ENCODE measurements around the gene OPRL1.
"Not testable (repeated sequence)": the region's sequence is repeated elsewhere in the genome, so short reads cannot be mapped to it uniquely, and the experiment has no call there.

Gene OPRL1

GRCh38 chr20:64087226-64087825, 7.4 kb downstream of the OPRL1 start:
- DNase-seq (ENCODE audit: low read depth) = not testable (repeated sequence)

DNA sequence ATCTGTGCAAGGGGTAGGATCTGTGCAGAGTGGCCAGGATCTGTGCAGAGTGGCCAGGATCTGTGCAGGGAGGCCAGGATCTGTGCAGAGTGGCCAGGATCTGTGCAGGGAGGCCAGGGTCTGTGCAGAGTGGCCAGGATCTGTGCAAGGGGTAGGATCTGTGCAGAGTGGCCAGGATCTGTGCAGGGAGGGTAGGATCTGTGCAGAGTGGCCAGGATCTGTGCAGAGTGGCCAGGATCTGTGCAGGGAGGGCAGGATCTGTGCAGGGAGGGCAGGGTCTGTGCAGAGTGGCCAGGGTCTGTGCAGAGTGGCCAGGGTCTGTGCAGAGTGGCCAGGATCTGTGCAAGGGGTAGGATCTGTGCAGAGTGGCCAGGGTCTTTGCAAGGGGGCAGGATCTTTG, 8.7 kb downstream of the OPRL1 start:
- not testable (repeated sequence) for DNase-seq (ENCODE audit: low read depth)

- no peak for DNase-seq (ENCODE audit: low read depth)
These were observed 10.3 kb downstream of the OPRL1 start for GRCh38 chr20:64090165-64090564.

DNA sequence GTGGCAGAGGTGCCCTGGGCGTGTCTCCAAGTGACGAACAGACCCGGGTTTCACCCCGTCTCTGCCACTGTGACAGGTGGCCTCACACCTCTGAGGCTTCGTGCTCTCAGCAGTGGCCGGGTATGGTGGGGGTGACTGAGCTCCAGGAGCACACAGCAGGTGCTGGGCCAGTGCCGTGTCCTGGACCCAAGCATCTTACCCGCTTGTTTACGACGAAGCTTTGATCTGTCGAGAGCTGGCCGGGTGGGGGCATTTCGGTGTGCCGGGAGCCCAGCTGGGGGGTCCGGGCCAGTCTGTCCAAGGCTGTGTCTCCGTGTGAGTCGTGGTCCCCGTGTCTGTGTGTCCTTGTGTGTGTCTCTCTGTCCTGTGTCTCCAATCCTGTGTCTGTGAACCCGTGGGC, 11.5 kb downstream of the OPRL1 start:
- DNase-seq (ENCODE audit: low read depth) = no peak

DNA sequence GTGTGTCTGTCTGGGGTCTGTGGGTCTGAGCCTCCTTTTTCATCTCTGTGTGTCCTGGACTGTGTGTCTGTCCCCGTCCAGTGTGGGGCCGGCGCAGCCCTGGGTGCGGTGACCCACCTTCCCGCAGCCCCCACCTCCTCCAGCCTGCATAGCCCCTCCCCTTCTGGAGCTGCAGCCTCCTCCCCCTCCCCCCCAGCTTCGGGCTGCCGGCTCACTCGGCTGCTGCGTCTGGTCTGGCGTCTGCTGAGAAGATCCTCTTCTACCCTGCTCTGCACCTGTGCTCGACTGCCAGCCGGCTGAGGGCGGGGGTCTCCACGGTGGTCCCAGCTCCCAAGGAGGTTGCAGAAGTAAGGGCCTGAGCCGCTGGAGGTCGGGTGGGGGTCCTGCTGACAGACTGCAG, 11.9 kb downstream of the OPRL1 start:
- DNase-seq (ENCODE audit: low read depth) = no peak

DNA sequence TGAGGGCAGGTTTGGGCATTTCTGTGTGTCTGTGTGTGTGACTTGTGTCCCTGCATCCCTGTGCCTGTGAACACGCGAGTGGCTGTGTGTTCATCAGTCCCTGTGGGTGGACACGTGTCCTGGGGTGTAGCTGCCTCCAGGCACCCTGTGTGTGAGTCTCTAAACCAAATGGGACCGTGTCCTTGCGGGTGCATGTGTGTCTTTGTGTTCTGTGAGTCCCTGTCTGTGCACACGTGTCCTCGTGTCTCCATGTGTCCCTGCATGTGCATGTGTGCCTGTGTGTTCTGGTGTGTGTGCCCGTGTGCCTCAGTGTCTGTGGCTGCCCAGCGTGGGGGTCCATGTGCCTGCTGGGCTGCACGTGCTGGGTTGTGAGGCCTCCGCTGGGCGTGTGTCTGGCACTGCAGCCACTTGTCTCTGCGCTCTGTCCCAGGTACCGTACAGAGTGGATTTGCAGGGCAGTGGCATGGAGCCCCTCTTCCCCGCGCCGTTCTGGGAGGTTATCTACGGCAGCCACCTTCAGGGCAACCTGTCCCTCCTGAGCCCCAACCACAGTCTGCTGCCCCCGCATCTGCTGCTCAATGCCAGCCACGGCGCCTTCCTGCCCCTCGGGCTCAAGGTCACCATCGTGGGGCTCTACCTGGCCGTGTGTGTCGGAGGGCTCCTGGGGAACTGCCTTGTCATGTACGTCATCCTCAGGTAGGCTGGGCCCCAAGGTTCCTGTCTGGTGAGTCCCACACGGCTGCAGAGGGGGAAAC, 12.6 kb downstream of the OPRL1 start:
- no peak for DNase-seq (ENCODE audit: low read depth)

DNA sequence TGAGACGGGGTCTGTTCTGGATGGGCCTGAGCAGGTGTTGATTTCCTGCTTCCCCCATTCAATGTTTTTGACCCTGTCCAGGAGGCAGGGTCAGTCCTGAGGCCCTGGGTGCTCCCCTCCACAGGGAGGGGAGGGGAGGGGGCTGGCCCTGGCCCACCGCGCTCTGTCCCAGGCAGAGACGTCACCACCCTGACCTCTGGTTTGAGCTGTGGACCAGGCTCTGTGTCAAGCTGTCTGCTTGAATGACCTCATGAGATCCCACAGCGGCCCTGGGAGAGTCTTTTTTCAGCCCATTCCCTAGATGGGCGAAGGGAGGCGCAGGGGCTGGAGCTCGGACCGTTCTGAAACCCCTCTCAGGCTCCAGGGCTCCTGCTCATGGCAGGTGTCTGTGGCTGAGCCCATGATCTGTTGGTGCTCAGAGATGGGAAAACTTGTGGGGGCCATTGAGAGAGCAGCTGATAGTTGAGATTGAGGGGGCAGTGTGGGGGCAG, 13.2 kb downstream of the OPRL1 start:
- no peak for DNase-seq (ENCODE audit: low read depth)

GRCh38 chr20:64095455-64095854, 15.6 kb downstream of the OPRL1 start:
- DNase-seq (ENCODE audit: low read depth) = no peak

DNA sequence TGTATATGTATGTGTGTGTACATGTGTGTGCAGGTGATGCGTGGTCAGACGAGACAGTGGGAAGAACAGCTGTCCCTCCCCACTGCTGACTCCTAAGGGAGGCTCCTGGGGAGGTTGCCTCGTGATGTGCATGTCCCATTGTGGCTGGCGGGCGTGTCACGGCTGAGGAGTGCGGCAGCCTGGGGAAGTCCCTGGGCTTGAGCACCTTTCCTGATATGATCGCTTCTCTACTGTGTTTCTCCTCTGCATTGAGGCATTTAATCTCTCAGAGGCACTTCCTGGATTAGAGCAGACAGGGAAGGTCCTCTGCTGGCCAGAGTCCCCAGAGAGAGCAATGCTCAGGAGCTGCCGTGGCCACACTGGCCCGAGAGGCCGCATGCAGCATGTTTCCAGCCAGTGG, 16.0 kb downstream of the OPRL1 start:
- no peak for DNase-seq (ENCODE audit: low read depth)

DNA sequence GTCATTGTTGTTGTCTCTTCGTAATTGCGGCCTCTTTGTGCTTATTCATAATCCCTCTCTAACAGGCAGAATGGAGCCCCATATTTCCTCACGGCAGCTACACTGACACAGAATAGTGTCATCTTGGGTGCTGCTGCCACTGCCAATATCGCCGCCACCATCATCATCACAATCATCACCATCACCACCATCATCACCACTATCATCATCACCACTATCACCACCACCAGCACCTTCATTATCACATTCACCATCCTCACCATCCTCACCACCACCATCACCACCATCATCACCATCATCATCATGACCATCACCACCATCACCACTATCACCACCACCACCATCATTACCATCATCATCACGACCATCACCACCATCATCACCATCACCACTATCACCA, 16.7 kb downstream of the OPRL1 start:
- DNase-seq (ENCODE audit: low read depth) = no peak

GRCh38 chr20:64098471-64099013, 18.7 kb downstream of the OPRL1 start:
- no peak for DNase-seq (ENCODE audit: low read depth)

DNA sequence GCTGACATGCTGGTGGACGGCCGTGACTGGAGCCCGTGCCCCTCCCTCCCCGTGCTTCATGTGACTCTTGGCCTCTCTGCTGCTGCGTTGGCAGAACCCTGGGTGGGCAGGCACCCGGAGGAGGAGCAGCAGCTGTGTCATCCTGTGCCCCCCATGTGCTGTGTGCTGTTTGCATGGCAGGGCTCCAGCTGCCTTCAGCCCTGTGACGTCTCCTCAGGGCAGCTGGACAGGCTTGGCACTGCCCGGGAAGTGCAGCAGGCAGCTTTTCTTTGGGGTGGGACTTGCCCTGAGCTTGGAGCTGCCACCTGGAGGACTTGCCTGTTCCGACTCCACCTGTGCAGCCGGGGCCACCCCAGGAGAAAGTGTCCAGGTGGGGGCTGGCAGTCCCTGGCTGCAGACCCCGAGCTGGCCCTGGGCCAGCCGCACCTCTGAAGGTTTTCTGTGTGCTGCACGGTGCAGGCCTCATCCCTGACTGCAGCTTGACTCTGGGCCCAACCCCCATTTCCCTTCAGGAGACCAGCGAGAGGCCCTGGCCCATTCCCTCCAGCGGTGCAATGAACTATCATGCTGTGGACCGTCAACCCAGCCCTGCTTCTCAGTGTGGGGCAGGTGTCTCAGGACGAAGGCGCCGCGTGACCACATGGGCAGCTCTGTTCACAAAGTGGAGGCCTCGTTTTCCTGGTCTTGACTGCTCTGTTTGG, 19.4 kb downstream of the OPRL1 start:
- no peak for DNase-seq (ENCODE audit: low read depth)

GRCh38 chr20:64099880-64100565, 20.1 kb downstream of the OPRL1 start:
- DNase-seq (ENCODE audit: low read depth) = no peak

GRCh38 chr20:64100566-64100888, 20.6 kb downstream of the OPRL1 start:
- DNase-seq (ENCODE audit: low read depth) = no peak

GRCh38 chr20:64100946-64101688, 21.2 kb downstream of the OPRL1 start:
- DNase-seq (ENCODE audit: low read depth) = no peak

- DNase-seq (ENCODE audit: low read depth) = no peak
These were observed 22.1 kb downstream of the OPRL1 start for GRCh38 chr20:64101731-64102621.

GRCh38 chr20:64102647-64103354, 22.9 kb downstream of the OPRL1 start:
- no peak for DNase-seq (ENCODE audit: low read depth)

- DNase-seq (ENCODE audit: low read depth) = no peak
These were observed 24.2 kb downstream of the OPRL1 start for GRCh38 chr20:64103871-64104666.
